ENCODE data around the gene PRPF19.

DNA sequence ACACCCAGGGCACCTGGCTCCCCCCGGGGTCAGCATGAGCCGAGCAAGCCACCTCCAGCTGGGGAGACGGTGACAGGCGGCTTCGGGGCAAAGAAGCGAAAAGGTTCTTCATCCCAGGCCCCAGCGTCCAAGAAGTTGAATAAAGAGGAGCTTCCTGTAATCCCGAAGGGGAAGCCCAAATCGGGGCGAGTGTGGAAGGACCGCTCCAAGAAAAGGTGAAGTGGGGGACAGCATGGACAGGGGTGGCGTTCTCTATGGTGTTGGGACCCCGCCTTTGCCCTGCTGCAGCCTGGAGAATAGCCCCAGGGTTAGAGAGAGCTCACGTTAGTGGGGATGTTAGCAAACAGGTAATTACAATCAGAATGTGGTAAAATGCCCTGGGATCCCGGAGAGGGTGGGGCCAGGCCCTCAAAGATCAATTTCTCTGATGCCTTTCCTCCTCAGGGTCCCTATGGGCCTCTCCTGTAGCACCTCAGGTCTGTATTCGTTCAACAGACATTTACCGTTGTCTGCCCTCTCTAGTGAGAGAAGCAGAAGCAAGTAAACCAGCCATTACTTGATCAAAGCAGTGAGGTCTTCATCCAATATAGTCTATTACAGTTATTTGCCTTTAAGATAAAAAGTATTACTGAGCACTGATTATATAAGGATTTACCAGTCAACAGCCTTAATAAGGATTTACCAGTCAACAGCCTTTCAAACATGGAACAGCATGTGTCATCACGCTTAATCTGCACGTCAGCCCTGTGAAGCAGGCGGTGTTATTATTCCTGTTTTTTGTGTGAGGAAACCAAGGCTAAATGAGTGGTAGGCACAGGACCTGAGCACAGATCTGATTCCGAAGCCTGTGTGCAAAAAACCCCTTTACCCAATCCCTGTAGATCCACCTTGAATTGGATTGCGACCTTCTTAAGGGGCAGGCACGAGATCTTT is 63.5 kb downstream of the PRPF19 start:
- TF ChIP-seq TAF1 (IDR thresholded peaks at IDR 0.05; ENCODE audit: low read depth, low read length) (no peak), POLR2AphosphoS5 (IDR thresholded peaks at IDR 0.05; ENCODE audit: low read depth, low read length) (no peak), POLR2A (IDR thresholded peaks at IDR 0.05; ENCODE audit: low read depth, low read length) (no peak), SPI1 (IDR thresholded peaks at IDR 0.05; ENCODE audit: low read depth, low read length) (no peak), POU2F2 (IDR thresholded peaks at IDR 0.05; ENCODE audit: low read depth, low read length) (no peak)
